T-helper 1 cell (primary cell): ENCODE results near the gene VSIR.

ENCODE experiments used
- DNase-seq, 5 donors: peaks; one replicate each; pipeline ENCODE4 v3.0.0-alpha.2; 2012 to 2020

Gene VSIR

DNA sequence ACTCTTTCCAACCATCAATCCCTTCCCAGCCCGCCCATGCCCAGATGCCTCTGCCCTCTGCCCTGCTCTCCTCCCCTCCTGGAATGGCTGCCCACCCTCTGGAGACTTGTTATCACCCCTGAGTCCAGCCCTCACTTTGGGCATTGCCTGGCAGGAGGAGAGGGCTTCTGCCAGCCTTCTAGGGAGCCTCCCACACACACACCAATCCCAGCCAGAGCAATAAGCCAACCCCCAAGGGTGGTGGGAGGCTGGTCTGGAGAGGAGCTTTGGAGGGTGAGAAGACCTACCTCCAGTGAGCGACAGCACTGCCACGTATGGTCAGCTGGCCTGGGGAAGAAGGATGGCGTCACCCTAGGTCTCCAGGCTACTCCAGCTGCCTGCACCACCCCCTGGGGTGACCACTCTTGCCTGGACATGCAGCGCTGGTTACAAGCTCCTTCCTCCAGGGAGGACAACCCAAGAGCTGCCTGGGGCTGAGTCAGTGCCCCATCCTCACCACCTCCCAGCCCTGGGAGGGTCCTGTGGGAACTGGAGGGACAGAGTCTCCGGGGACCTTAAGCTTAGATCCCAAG lies 62.2 kb downstream of the VSIR start:
- no peak for DNase-seq

DNA sequence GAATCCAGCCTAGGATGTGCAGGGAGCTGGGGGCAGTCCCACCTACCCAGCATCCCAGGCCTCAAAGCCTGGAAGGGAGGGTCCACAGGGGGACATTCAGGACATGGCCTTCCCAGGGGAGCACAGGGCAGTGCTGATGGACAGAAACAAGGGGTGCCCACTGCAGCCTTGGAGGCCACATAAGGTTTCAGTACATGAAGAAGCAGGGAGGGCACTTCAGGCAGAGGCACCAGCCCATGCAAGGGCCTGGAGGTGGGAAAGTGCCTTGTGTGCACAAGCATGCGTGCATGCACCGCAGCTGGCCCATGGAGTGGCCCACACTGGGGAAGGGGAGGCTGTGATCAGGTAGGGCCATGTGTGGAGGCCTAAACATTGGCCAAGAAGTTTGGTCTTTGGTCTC lies 62.8 kb downstream of the VSIR start:
- DNase-seq = no peak

DNA sequence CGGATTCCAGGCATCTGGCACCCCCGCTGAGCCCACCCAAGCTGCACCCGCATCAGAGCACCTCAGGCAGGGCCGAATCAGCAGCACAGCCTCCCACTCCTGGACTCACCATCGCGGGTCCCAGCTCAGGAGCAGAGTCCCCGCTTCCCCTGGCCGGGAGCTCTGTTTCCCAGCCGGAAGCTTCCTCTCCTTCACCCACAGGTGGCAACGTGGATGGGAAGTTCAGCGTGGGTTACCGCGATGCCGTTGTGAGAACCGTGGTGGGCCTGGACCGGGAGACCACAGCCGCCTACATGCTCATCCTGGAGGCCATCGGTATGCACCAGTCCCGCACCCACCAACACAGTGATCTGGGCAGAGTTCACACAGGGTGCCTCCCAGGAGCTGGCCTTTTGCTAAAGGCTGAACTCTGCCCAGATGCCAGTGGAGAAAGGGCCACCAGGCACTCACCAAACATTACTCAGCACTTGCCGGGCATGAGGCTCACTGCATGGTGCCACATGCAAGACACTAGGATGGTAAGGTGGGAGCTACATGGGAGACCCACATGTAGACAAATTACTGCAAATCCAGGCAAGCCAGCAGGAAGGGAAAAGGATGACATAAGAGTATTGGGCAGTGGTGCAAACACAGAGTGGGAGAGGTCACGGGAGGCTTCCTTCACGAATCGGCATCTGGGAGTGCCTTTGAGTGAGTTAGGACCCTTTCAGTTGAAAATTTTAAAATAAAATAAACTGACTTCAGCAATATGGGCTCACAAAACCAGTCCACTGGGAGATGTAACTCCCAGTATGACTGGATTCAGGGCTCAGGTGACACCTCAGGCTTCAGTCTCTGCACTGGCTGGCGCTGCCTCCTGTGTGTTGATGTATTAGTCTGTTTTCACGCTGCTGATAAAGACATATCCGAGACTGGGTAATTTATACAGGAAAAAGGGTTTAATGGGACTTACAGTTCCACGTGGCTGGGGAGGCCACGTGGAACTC lies 64.1 kb downstream of the VSIR start:
- no peak for DNase-seq

DNA sequence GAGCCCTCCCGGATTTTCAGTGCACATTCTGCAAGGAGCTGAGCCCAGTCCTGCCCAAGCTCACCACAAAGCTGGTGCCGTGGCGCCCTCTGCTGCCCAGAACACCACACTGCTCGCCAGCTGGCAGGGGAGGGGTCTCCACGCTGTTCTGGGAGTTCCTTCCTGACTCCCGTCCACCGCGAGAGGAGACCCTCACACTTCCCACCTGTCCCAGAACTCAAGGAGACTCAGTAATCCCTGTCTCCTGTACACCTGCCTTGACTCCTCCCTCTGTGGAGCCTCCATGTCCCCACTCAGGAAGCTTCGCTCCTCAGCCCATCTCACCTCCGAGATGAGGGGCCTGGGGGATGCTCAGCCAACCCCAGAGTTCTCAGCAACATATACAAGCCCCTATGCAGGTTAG lies 65.0 kb downstream of the VSIR start:
- peak in 4 of 5 donors; percentile 38 to 54 (median 42) for DNase-seq

DNA sequence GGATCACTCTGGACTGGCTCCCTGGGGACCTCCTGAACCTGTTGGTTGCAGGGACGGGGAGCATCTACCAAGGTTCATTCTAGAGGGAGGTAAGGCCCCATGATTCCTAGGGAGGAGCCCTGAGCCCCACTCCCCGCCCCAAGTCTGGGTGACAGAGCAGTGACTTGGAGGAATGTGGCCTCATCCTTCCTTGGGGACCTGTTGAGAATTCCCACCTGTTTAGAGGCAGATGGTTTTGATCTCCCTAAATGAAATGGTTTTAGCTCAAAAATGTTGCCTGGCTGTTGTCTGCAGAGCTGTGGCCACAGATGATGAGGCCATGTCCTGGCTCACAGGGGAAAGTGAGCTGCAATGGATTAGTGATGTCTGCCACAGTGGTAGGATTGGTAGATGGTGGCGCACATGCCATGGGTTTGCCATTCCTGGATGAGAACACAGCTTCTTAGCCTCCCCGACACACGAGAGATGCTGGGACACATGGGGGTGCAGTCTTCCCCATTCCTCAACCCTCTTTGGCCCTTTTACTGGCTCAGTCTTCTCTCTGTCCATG lies 66.0 kb downstream of the VSIR start:
- DNase-seq = no peak

DNA sequence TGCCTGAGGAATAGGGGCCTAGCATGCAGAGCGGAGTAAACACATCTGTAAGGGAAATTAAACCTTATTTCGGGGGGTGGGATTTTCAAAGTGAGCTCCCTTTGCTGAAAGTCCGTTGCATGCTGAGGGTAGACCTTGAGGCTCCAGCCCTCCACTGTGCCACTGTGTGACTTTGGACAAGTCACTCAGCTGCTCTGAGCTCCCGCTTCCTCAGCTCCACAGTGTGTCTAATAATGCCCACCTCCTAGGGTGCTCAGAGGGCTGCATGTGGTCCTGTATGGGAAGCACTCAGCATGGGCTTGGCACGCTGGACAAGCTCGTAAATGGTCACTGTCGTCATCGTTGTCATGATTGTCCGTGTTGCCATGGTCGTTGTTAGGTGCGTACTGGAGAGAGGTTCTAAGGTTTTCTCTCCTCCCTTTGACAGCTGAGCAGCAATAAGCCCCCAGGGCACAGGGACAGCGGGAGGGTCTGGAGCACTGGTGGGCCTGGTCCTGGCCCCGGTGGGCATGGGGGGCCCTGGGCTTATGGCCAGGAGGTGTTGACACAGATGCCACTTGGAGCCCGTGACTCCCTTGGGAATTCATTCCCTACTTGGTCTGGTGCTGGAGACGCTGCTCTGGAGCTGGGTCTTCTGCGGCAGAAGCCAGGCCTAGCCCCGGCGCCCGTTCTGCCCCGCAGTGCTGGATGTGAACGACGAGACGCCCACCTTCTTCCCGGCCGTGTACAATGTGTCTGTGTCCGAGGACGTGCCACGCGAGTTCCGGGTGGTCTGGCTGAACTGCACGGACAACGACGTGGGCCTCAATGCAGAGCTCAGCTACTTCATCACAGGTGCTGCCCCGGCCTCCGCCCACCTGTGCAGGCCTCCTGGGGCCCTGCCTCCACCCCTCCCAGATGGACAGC lies 66.9 kb downstream of the VSIR start:
- DNase-seq = no peak

DNA sequence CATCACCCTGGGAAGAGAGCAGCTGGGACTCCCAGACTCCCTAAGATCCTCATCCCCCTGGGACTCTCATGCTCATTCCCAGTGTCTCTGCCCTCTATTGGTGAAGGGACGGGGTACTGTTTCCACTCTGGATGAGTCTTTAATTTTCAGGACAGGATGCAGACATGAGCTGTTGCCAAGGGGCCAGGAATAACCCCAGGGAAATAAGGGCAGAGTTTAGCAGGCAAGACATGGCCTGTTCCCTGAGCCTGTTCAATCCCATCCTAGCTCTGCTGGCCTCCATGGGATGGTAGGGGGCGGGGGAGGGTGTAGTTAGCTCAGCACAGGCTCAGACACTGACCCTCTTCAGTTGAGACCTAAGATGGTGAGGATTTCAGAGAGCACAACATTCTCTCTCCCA lies 67.7 kb downstream of the VSIR start:
- DNase-seq = no peak

DNA sequence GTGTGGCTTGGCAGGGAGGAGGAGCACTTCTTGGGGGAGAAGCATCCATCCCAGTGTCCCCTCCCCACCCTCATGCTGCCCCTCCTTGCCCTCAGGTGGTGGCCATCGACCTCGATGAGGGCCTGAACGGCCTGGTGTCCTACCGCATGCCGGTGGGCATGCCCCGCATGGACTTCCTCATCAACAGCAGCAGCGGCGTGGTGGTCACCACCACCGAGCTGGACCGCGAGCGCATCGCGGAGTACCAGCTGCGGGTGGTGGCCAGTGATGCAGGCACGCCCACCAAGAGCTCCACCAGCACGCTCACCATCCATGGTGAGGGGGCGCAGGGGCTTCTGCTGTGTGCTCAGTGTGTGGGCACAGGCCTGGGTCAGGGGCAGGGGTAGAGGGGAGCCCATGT lies 68.5 kb downstream of the VSIR start:
- no peak for DNase-seq

DNA sequence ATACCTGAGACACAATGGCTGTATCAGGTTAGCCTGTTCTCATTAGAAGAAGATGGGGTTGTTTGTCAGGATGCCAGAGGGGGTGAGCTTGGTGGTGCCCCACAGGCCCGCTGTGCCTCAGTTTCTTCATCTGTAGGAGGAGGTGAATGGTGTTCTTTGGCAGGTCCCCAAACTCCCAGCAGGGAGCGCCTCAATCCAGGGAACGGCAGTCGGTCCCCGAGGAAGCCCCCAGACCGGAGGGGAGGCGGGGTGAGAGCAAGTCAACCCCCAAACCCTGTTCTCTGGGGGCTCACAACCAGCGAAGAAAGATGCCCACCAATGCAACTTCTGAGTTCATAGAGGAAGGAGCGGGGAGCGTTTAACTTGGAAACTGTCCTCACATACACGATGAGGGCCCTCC lies 69.7 kb downstream of the VSIR start:
- no peak for DNase-seq

DNA sequence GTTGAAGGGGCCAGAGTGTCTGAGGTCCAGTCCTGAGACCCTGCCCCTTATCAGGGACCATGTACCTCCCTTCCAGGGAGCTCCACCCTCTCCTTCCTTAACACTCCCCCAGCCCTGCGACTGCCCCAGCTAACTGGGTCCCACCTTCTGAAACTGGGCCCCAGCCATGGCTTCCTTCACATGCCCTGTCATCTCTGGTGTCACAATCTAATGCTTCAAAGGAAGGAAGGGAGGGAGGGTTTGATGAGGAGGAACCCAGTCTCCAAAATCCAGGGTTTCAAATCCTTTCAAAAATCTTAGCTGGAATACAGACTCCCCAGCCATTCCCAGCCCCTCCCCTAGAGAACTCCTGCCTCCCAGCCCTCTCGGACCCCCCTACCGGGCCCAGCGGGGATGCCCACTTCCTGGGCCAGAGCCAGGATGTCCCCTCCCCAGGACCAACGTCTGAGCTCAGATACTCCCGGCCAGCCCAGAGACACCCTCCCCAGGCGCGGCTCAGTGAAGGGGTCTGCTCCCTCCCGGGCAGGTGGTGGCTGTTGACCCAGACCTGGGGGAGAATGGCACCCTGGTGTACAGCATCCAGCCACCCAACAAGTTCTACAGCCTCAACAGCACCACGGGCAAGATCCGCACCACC lies 71.7 kb downstream of the VSIR start:
- DNase-seq = no peak

DNA sequence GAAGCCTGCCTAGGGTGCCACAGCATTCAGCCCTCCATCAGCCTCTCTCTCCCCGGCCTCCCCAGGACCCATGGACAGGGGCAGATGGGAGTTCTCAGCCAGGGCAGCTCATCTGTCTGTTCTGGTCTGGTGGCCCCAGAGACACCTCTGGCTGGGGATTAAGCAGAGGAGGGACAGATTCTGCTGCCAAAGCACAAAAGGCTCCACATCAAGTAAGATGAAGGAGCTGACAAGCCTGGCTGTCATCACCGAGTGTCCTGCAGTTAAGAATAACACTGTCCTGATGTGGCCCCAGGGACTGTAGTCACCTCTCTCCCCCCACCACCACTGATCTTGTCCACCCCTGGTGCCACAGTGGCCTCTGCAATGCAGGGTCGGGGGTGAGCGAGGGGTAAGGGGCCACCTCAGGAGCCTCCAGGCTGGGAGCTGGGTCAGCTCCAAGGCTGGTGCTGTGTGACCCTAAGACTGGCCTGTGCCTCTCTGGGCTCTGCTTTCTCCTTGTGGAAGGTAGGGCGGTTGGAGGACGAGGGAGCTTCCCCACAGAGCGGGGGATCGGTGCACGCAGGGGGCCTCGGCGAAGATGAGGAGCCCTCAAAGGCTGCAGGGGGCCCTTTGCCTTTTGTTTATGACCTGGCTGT lies 72.5 kb downstream of the VSIR start:
- no peak for DNase-seq

DNA sequence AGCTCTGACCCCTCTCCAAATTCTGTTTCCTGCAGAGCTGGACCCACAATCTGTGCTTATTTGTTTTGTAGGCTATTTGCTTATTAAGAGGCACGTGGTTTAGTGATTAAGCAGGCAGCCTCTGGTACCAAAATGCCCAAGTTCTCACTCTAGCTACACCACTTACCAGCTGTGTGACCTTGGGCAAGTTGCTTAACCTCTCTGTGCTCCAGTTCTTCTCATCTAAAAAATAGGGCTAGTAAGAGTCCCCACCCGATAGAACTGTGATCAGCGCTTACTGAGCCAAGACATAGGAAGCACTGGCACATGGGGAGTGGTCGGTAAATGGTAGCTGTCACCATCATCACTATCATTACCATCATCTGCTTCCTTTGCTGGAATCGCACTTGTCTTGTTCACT lies 74.6 kb downstream of the VSIR start:
- DNase-seq = no peak

DNA sequence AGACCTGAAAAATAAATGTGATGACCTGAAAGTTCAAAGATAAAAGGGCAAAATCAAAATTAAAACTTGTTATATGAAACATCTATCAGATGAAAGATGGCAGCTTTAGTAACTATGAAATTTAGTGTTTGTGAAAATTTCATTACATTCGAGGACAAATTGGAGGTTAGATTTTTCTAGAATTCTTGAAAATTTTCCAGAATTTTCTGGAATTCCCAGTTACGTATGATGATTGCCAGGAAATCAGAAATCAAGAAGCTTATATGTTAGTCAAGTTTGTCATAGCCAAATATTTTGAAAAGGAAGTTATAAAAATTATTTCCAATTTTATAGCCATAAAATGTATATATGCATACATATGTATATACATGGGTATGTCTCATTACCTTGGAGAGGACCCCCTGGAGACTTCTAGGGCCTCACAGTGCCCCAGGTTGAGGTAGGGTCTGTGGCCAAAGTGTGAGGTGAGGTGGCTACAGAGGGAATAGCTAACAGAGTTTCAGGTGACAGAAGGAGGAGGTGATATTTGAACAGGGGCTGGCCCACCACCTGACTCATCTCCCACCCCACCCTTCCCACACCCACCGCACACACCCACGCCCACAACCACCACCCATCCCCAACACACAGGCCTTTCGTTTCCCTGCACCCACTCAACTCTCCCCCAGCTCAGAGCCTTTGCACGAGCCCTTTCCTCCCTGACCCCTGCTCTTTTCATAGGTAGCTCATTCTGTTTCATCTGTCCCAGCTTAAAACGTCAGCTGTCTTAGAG lies 75.2 kb downstream of the VSIR start:
- peak in 1 of 5 donors; percentile 65 for DNase-seq
